ENCODE measurements around the gene FRMD4A. TPM values are rescaled to one million over a fixed set of nuclear protein-coding genes. Genes with fewer than 3 reads are reported as not detected.

FRMD4A gene
- polyA plus RNA-seq, 1 donor (not counting 4 experiments of a cell fraction or from before 2014, with no cell fraction given) = 12.9 TPM

DNA sequence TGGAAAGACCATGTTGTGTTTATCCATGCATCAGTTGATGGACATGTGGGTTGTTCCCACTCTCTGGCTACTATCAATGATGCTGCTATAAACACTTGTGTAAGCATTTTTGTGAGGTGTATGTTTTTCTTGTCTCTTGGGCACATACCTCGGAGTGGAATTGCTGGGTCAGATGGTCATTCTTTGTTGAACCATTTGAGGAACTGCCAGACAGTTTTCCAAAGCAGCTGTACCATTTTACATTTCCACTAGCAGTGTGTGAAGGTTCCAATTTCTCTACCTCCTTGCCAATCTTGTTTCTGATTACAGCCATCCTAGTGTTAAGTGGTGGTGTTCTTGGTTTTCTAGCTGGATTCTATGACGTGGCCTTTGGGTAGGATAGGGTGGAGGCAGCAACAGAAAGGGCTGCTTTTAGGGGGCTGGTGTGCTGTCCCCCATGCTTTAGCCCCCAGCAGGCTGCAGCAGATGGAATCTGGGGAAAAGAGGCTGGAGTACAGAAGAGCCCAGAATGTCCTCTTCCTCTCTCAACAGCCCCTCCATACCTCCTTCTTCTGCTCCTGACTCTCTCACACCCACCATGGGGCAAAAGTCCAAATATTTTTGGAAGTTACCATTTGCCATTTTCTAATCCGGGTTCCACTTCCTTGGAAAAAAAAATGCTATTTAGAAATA lies 352.7 kb downstream of the FRMD4A start:
- H3K9ac ChIP-seq (ENCODE audit: control insufficient read depth, extremely low read depth, insufficient read depth, low read length) = no peak overlapping the region
- no peak overlapping the region for H3K4me3 ChIP-seq (ENCODE audit: control insufficient read depth in 2 of 3, extremely low read depth in 1 of 3, insufficient read depth in 2 of 3, low read depth in 1 of 3, low read length in 3 of 3)

DNA sequence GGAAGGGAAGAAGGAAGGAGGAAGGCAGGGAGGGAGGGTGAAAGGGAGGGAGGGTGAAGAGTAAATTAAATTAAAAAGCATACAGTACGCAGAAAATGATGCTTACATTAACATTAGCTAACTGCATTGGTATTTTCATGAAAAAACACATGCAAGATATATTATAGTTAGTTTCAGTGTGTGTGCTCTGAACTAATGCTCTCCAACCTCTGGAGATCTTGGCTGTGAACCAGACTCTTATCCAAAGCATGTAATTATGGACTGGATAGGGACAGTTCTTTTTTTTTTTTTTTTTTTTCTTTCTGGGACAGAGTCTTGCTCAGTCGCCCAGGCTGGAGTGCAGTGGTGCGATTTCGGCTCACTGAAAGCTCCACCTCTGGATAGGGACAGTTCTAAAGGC lies 357.0 kb downstream of the FRMD4A start:
- no peaks in the 10 kb centered on the region for H3K9me3 ChIP-seq (ENCODE audit: control insufficient read depth, low read depth, low read length)
- H3K27ac ChIP-seq (ENCODE audit: control insufficient read depth, insufficient read depth, low read length) = no peak overlapping the region
- FAIRE-seq (no peak), DNase-seq (ENCODE audit: low read depth, low spot score) (no peak)
- H3K4me3 ChIP-seq (ENCODE audit: control insufficient read depth in 2 of 3, extremely low read depth in 1 of 3, insufficient read depth in 2 of 3, low read depth in 1 of 3, low read length in 3 of 3) = no peak overlapping the region
- H3K4me2 ChIP-seq (ENCODE audit: control insufficient read depth, extremely low read depth, insufficient read depth, low read depth, low read length) = no peak overlapping the region
- peaks cover 17% of the 10 kb centered on the region for H3K27me3 ChIP-seq (ENCODE audit: control insufficient read depth, extremely low read depth, insufficient read depth, low read length)
- no peaks in the 10 kb centered on the region for H3K36me3 ChIP-seq (ENCODE audit: control insufficient read depth in 2 of 2, extremely low read depth in 1 of 2, insufficient read depth in 2 of 2, low read length in 2 of 2)
- no peaks in the 10 kb centered on the region for H3K79me2 ChIP-seq (ENCODE audit: control insufficient read depth, insufficient read depth, low read length)
- TF ChIP-seq CTCF (optimal IDR thresholded peaks at IDR 0.05 in 1 of 3, IDR thresholded peaks at IDR 0.05 in 1 of 3, conservative IDR thresholded peaks at IDR 0.05 in 1 of 3; ENCODE audit: extremely low read depth in 1 of 3, insufficient read depth in 2 of 3, low read length in 3 of 3) = no peak
- no peak for TF ChIP-seq EZH2 (IDR thresholded peaks at IDR 0.05; ENCODE audit: low read length)
- no peak overlapping the region for H3K9ac ChIP-seq (ENCODE audit: control insufficient read depth, extremely low read depth, insufficient read depth, low read length)
- H4K20me1 ChIP-seq (ENCODE audit: control insufficient read depth, extremely low read depth, insufficient read depth, low read length) = no peaks in the 10 kb centered on the region
- no peak overlapping the region for H2AFZ ChIP-seq (ENCODE audit: control insufficient read depth, low read length)
- peaks cover 6% of the 10 kb centered on the region for H3K4me1 ChIP-seq (ENCODE audit: control insufficient read depth, extremely low read depth, insufficient read depth, low read length)
- dilution Hi-C loops (cut with MboI; ENCODE audit: extremely low pct_ligation_motif_present, low sequenced_read_pairs) = no loop called here
- H3K9me1 ChIP-seq (ENCODE audit: control insufficient read depth, extremely low read depth, insufficient read depth, low read length) = no peaks in the 10 kb centered on the region

More for the DNA sequence above, 352.7 kb downstream of the FRMD4A start:
- DNase-seq (ENCODE audit: low read depth, low spot score) = no peak
- Histone ChIP-seq H3K27ac (ENCODE audit: control insufficient read depth, insufficient read depth, low read length) (no peak overlapping the region), H3K79me2 (ENCODE audit: control insufficient read depth, insufficient read depth, low read length) (no peaks in the 10 kb centered on the region), H3K9me3 (ENCODE audit: control insufficient read depth, low read depth, low read length) (no peaks in the 10 kb centered on the region), H3K36me3 (ENCODE audit: control insufficient read depth in 2 of 2, extremely low read depth in 1 of 2, insufficient read depth in 2 of 2, low read length in 2 of 2) (no peaks in the 10 kb centered on the region), H3K27me3 (ENCODE audit: control insufficient read depth, extremely low read depth, insufficient read depth, low read length) (no peaks in the 10 kb centered on the region), H4K20me1 (ENCODE audit: control insufficient read depth, extremely low read depth, insufficient read depth, low read length) (no peaks in the 10 kb centered on the region), H3K4me2 (ENCODE audit: control insufficient read depth, extremely low read depth, insufficient read depth, low read depth, low read length) (no peak overlapping the region), H3K4me1 (ENCODE audit: control insufficient read depth, extremely low read depth, insufficient read depth, low read length) (no peaks in the 10 kb centered on the region), H2AFZ (ENCODE audit: control insufficient read depth, low read length) (no peak overlapping the region), H3K9me1 (ENCODE audit: control insufficient read depth, extremely low read depth, insufficient read depth, low read length) (no peaks in the 10 kb centered on the region)
- dilution Hi-C loops (cut with MboI; ENCODE audit: extremely low pct_ligation_motif_present, low sequenced_read_pairs) = no loop called here
- no peak for TF ChIP-seq EZH2 (IDR thresholded peaks at IDR 0.05; ENCODE audit: low read length)
- no peak for FAIRE-seq

DNA sequence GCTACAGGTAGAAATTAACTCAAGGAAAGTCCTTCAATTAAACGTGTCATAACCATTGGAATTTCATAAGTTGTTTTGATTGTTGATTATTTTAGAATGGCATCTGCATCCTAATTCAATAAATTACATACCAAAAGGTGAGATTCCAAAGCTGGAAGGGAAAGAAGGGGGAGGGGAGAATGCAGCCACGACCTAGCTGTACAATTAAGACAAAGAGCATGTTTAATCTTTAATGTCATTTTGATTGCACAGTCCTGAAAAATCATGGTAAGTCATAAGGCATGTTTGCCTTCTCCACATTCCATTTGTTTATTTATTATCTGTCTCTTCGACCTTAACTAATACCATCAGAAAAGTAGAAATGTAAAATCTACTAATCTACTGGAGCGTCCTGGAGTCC lies 358.1 kb downstream of the FRMD4A start:
- Histone ChIP-seq H2AFZ (ENCODE audit: control insufficient read depth, low read length) (no peak overlapping the region), H3K27me3 (ENCODE audit: control insufficient read depth, extremely low read depth, insufficient read depth, low read length) (peaks cover 17% of the 10 kb centered on the region), H3K9me1 (ENCODE audit: control insufficient read depth, extremely low read depth, insufficient read depth, low read length) (no peaks in the 10 kb centered on the region), H4K20me1 (ENCODE audit: control insufficient read depth, extremely low read depth, insufficient read depth, low read length) (no peaks in the 10 kb centered on the region), H3K4me2 (ENCODE audit: control insufficient read depth, extremely low read depth, insufficient read depth, low read depth, low read length) (no peak overlapping the region), H3K4me1 (ENCODE audit: control insufficient read depth, extremely low read depth, insufficient read depth, low read length) (peaks cover 7% of the 10 kb centered on the region), H3K9me3 (ENCODE audit: control insufficient read depth, low read depth, low read length) (no peaks in the 10 kb centered on the region), H3K36me3 (ENCODE audit: control insufficient read depth in 2 of 2, extremely low read depth in 1 of 2, insufficient read depth in 2 of 2, low read length in 2 of 2) (no peaks in the 10 kb centered on the region), H3K9ac (ENCODE audit: control insufficient read depth, extremely low read depth, insufficient read depth, low read length) (no peak overlapping the region), H3K79me2 (ENCODE audit: control insufficient read depth, insufficient read depth, low read length) (no peaks in the 10 kb centered on the region), H3K4me3 (ENCODE audit: control insufficient read depth in 2 of 3, extremely low read depth in 1 of 3, insufficient read depth in 2 of 3, low read depth in 1 of 3, low read length in 3 of 3) (no peak overlapping the region), H3K27ac (ENCODE audit: control insufficient read depth, insufficient read depth, low read length) (no peak overlapping the region)
- no peak for DNase-seq (ENCODE audit: low read depth, low spot score)
- TF ChIP-seq CTCF (optimal IDR thresholded peaks at IDR 0.05 in 1 of 3, IDR thresholded peaks at IDR 0.05 in 1 of 3, conservative IDR thresholded peaks at IDR 0.05 in 1 of 3; ENCODE audit: extremely low read depth in 1 of 3, insufficient read depth in 2 of 3, low read length in 3 of 3) = no peak
- TF ChIP-seq EZH2 (IDR thresholded peaks at IDR 0.05; ENCODE audit: low read length) = no peak
- FAIRE-seq = no peak
- dilution Hi-C loops (cut with MboI; ENCODE audit: extremely low pct_ligation_motif_present, low sequenced_read_pairs) = no loop called here
